Activated CD4-positive, alpha-beta T cell treated with anti-CD3 and anti-CD28 coated beads, Interleukin-2, amount 50 U/mL, for 4 hours (primary cell): ENCODE results near the gene FBXL7.

Experiments used
- DNase-seq, 2 experiments: peaks; one replicate each; pipeline ENCODE4 v3.0.0-alpha.2; 2020

The FBXL7 gene

GRCh38 chr5:15787681-15788080, 287.7 kb downstream of the FBXL7 start:
- no peak for DNase-seq

- DNase-seq: no peak
Observed at GRCh38 chr5:15789642-15790041, 289.7 kb downstream of the FBXL7 start.

GRCh38 chr5:15790446-15791018, 290.6 kb downstream of the FBXL7 start:
- no peak for DNase-seq

DNA sequence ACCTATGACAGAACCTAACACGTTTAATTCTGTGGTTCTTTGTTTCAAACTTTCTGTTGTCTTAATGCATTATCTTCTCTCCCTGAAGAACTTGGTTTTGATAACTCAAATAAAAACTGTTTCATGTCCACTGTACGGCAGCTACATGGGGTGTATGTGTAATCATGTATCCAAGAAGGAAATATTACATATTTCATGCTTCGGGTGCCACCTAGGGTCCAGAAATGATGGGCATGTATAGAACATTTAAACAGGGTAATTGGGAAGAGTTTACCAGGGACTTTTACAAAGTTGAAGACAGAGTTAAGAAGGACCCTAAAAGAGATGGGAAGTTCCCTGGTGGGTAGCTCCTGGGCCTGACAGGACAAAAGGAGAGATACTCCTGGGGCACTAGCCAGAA, 291.3 kb downstream of the FBXL7 start:
- no peak for DNase-seq

GRCh38 chr5:15791859-15792258, 291.9 kb downstream of the FBXL7 start:
- DNase-seq: no peak

- DNase-seq: no peak
Observed at GRCh38 chr5:15794052-15794985, 294.3 kb downstream of the FBXL7 start.

- no peak for DNase-seq
Observed at GRCh38 chr5:15796096-15796495, 296.1 kb downstream of the FBXL7 start.

DNA sequence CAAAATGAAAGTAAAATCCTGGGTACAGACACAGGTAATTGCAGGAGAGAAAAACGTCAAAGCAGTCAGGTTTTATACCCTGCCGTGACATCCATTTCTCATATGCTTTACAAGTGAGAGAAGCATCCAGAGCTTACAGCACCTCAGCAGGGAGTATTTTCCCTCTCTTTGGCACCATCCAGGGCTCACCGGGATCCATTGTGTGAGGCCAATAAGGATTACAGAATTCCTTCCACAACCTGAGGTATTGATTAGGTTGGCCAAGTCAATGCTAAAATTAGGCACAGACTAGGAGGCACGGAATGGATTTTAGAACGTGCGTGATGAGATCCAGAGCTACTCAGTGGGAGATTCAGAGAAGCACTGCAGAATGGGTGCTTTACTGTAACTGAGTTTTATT, 296.6 kb downstream of the FBXL7 start:
- no peak for DNase-seq

DNA sequence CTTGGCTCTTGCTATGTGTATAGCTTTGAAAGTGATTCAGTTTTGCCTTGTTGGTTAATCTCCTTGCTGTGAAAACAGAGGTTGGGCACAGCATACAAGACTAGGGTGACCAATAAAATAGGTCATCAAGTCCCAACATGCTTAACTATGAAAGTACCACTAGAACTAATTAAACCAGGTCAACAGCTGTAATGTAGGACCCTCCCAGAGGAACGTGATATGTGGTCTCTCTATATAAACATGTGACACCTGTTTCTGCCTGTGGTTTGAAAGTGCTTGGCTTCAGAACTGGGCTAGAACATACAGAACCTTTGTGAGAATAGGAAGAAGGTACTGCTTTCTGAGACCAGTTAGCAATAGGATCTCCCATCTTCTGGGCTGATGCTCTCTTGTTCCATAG, 297.1 kb downstream of the FBXL7 start:
- no peak for DNase-seq

- no peak for DNase-seq
Observed at GRCh38 chr5:15798006-15798405, 298.0 kb downstream of the FBXL7 start.

DNA sequence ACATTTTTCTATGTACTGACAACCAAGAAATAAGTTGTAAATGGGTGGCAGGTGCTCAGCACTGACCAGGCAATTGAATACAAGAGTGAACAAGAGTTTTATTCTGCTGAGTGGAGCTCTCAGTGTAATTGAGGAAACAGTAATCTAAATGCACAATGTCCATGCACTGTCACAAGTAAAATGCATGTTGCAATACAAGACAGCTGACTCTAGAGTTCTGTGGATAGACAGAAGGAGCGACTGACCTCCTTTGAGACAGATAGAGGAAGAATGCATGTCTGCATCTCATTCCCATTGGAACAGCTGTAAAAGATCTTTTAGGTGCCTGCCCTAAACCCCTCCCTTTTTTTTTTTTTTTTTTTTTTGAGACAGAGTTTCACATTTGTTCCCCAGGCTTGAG, 299.0 kb downstream of the FBXL7 start:
- DNase-seq: no peak

GRCh38 chr5:15799612-15800011, 299.6 kb downstream of the FBXL7 start:
- DNase-seq: no peak

DNA sequence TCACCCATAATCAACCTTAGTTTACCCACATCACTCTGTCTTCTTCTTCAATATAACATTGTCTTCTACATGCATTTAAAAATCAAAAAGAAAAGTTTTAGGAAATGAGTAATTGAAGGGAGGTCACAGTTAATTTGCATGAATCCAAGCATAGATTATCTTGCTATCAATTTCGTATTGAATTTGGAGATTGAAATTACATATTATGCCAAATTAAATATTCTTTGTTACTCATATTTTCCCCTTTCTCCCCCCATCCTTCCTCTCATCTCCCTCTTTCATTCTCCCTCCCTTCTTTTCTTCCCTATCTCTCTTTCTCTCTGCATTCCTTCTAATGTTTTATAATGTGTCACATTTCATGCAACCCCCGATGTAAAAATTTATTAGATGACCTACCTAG, 303.3 kb downstream of the FBXL7 start:
- DNase-seq: no peak

GRCh38 chr5:15806613-15807012, 306.6 kb downstream of the FBXL7 start:
- no peak for DNase-seq

DNA sequence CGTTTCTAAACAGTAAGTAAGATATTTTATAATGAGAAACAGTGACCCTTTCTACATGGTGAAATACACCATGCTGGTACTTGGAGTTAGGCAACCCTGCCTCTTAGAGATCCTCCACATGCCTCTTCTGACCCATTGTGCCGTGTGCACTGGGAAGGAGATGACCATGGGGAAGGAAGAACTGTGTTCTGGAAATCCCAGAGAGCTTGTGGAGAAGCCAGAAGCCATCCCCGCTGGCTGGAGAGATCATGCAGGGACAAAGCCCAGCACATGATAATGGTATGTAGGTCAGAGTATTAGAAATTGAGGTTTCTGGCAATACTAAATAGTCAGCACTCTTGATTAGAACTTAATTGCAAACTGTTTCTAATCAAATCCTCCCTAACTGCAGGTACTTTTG, 307.3 kb downstream of the FBXL7 start:
- DNase-seq: no peak

GRCh38 chr5:15807871-15808270, 307.9 kb downstream of the FBXL7 start:
- no peak for DNase-seq

DNA sequence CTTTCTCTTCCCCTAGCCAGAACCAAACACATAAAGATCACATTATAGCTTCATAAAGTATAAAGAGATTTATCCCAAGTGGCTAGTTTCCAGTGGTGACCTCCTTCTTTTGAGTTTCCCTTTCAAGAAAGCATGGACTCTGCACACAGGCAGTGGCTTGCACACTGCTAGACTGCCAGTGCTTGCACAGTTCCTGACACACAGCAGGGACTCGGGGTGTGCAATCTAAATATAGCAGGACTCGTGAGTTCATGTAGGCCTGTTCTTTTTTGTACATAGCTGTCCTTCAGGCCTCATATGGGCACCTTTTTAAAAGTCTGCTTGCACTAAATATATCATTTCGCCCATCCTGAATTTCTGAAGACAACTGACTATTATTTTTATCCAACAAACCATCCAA, 308.6 kb downstream of the FBXL7 start:
- no peak for DNase-seq

DNA sequence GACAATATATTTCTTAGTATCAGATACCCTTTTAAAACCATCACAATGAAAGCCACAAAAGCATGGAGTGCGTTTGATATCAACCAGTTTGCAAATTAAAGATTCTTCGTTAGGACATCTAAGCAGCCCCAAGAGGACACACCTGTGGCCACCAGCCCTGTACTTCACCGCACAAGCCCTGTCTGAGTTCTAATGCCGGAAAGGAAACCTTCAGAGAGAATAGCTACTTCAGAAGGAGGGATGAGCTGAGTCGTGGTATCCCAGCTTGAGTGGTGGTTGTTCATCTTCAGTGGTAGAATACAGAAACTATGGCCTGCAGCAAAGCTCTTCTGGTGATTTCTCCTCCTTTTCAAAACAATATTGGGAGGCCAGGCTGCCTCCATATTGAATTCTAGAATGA, 319.6 kb downstream of the FBXL7 start:
- DNase-seq: no peak

DNA sequence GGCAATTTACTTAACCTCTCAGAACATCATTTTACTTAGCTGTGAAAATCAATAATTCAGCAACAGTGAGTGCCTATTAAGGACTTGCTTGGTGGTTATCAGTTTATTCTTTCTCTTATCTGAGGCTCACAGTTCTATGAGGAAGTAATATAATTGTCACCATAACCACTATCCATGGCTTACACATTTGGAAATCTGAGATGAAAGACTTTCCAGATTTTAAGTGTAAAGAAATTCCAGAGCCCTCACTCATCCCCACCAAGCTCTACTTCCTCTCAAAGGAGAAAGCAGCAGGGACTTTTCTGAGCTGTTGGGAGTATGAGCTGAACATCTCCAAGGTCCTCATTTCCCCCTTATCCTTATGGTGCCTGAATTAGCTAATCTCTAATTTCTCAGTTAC, 321.5 kb downstream of the FBXL7 start:
- no peak for DNase-seq

- DNase-seq: no peak
Observed at GRCh38 chr5:15823398-15823797, 323.4 kb downstream of the FBXL7 start.

DNA sequence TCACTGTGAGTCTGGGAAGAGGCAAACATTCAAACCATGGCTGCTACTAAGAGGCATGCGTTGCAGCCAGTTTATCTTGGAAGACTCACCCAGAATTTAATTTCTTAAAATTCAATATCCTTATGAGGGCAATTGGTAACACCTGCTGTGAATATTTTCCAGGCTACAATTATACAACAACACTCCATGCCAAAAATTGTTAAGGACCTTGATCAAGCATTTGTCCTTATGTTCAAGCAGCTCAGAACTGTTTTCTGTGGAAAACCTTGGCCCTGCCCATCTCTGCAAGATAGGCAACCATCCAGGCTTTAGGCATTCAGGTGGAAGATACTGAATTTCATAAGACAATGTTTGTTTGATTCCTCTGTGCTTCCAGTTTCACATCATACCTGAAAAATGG, 327.8 kb downstream of the FBXL7 start:
- no peak for DNase-seq

DNA sequence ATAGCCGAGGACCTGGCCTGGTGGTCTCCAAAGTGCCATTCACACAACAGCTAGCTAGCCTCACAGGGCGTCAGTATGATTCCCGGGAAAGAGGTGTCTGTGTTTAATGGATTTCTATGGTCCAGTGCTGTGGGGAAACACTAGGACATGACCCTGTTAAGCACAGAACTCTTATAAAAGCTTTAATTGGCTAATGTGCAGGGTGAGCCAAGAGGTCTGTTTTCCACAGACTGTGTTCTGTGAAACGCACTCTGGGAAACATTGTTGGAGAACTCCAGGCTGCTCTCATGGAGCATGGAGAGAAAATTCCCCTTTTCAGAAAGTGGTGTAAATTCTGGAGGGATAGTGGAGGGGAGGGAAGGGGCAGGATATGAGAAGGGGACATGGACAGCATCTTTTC, 331.4 kb downstream of the FBXL7 start:
- no peak for DNase-seq

DNA sequence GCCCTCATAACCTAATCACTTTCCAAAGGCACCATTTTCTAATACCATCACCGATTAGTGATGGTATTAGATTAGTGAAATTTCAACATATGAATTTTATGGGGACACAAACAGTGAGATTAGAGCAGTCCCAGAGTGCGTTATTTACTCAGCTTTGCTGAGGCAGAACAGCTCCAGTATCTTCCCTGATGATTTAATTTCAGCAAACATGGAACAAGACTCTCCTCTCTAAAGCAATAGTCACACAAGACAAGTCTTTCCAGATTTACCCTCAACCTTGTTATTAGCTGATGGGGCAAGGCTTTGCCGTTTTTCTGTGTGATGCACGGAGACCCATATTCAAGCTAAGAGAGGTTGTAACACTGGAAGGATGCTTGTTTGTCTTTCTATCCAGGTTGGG, 333.4 kb downstream of the FBXL7 start:
- no peak for DNase-seq

GRCh38 chr5:15834596-15835245, 334.7 kb downstream of the FBXL7 start:
- DNase-seq: no peak
